Naive thymus-derived CD4-positive, alpha-beta T cell (primary cell): ENCODE measurements around the gene PDK2. TPM values are rescaled to one million over a fixed set of nuclear protein-coding genes. Genes with fewer than 3 reads are reported as not detected.

Experiments used
- ATAC-seq: fragments of 150-1000 bp; cut with Tn5 transposase; 2 replicates; pipeline ENCODE4 v1.10.0; 2021; ENCODE audit warnings: mild to moderate bottlenecking, moderate library complexity
- CTCF ChIA-PET: fragments of 350-600 bp; sonication (Branson Sonifier 250); formaldehyde crosslinking; loops from one replicate; lab custom pipeline; 2021; ENCODE audit warnings: antibody characterized with exemption; lab: Charles Lee
- POLR2A ChIA-PET: fragments of 350-600 bp; sonication (Branson Sonifier 250); formaldehyde crosslinking; loops from one replicate; lab custom pipeline; 2021; ENCODE audit warnings: antibody characterized with exemption, inconsistent platforms; lab: Charles Lee
- DNase-seq, 9 donors: peaks; one replicate each; pipeline versions ENCODE4 v3.0.0 to v3.0.0-alpha.2; 2020 to 2022; ENCODE audit warnings: mixed read lengths in 1 of 9
- H3K27ac ChIP-seq: one replicate; pipeline ENCODE4 v1.7.0; 2013; ENCODE audit warnings: mild to moderate bottlenecking, low read depth, low read length, moderate library complexity
- H3K27me3 ChIP-seq, 2 donors: one replicate each; pipeline ENCODE4 v1.7.0; 2013; ENCODE audit warnings: low read length in 2 of 2, mild to moderate bottlenecking in 2 of 2, moderate library complexity in 2 of 2; ENCODE audit not compliant: control insufficient read depth in 2 of 2, insufficient read depth in 2 of 2
- H3K36me3 ChIP-seq, 3 experiments: 1 replicate in 2 of 3; 2 replicates in 1 of 3; pipeline ENCODE4 v1.7.0; 2013; ENCODE audit warnings: low read length in 3 of 3, mild to moderate bottlenecking in 3 of 3, moderate library complexity in 1 of 3; ENCODE audit not compliant: insufficient read depth in 3 of 3, control insufficient read depth in 2 of 3
- H3K4me1 ChIP-seq, 2 donors: one replicate each; pipeline ENCODE4 v1.7.0; 2013; ENCODE audit warnings: low read length in 2 of 2, mild to moderate bottlenecking in 2 of 2, moderate library complexity in 1 of 2; ENCODE audit not compliant: control insufficient read depth in 2 of 2, insufficient read depth in 2 of 2
- H3K4me3 ChIP-seq: 2 replicates; pipeline ENCODE4 v1.7.0; 2013; ENCODE audit warnings: mild to moderate bottlenecking, low read length
- H3K9me3 ChIP-seq, 3 experiments: 1 replicate in 2 of 3; 2 replicates in 1 of 3; pipeline ENCODE4 v1.7.0; 2013; ENCODE audit warnings: low read length in 3 of 3; ENCODE audit not compliant: control insufficient read depth in 2 of 3
- H3K27ac Mint-ChIP-seq, 9 donors: one replicate each; pipeline ENCODE4 v1.8.0; 2020 to 2022; ENCODE audit warnings: mixed read lengths in 9 of 9, mild to moderate bottlenecking in 8 of 9, moderate library complexity in 5 of 9, inconsistent platforms in 2 of 9
- H3K27me3 Mint-ChIP-seq, 5 donors: one replicate each; pipeline ENCODE4 v1.8.0; 2021 to 2022; ENCODE audit warnings: mixed read lengths in 5 of 5, mild to moderate bottlenecking in 1 of 5
- H3K36me3 Mint-ChIP-seq, 5 donors: one replicate each; pipeline ENCODE4 v1.8.0; 2020 to 2022; ENCODE audit warnings: mixed read lengths in 5 of 5, mild to moderate bottlenecking in 3 of 5, inconsistent platforms in 1 of 5
- H3K4me1 Mint-ChIP-seq, 7 donors: one replicate each; pipeline ENCODE4 v1.8.0; 2020 to 2022; ENCODE audit warnings: mixed read lengths in 7 of 7, mild to moderate bottlenecking in 3 of 7, inconsistent platforms in 1 of 7
- H3K4me3 Mint-ChIP-seq, 10 donors: one replicate each; pipeline ENCODE4 v1.8.0; 2020 to 2022; ENCODE audit warnings: mild to moderate bottlenecking in 10 of 10, mixed read lengths in 10 of 10, moderate library complexity in 6 of 10, inconsistent platforms in 2 of 10
- H3K9me3 Mint-ChIP-seq, 11 donors: one replicate each; pipeline ENCODE4 v1.8.0; 2020 to 2022; ENCODE audit warnings: mixed read lengths in 11 of 11, mild to moderate bottlenecking in 4 of 11, inconsistent platforms in 1 of 11, moderate library complexity in 1 of 11
- intact Hi-C, 2 donors: fragments of 100-400 bp; cut with micrococcal nuclease; formaldehyde crosslinking; loops; one replicate each; pipeline ENCODE4 v1.15.1; 2023
- polyA plus RNA-seq, 2 donors: library from polyadenylated mRNA; unstranded; fragments of 300-500 nt; fragmentation: Illumina TruSeq; gene quantifications; one replicate each; pipeline ENCODE4 v1.2.3, GENCODE V29; 2021
- total RNA-seq, 6 experiments: library from RNA in 5 of 6; stranded (reverse) in 5 of 6; gene quantifications; 1 replicate in 5 of 6; 2 replicates in 1 of 6; pipeline ENCODE4 v1.2.3 and lab custom pipeline; 2021 to 2026

PDK2 gene
- total and polyA plus RNA-seq, 7 experiments from 2014 or later = 16.7 to 50.4 (median 37.2) TPM

DNA sequence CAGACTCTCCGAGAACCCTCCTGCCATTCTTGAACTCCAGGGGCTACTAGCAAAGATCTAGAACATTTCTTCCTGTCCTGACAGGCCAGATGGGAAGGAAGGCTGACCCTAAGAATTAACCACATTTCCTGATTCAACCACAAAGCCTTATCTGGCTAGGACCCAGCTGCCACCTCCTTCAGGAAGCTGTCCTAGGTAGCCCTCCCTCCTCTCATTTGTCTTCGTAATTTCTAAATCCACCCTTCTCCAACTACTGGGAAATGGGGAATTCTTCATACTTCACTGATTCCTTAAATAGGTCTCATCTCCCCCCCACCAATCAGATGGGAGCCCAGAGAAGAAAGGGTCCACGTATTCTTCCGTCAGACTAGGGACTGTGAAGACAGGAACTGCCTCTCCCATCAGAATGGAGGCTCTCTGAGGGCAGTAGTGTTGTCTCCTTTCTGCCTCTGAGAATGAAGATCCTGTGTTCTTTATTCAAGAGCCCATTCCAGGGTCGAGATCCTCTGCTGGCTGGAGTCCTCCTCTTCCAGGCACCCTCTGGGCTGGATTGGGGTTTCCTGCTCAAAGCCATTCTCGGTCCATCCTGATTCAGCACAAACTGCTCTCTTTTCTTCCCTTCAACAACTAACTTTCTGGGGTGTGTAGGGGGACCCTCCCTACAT lies 32.7 kb downstream of the PDK2 start:
- intact Hi-C loops = no loop called here
- Histone ChIP-seq H3K4me3 (no peak overlapping the region), H3K27me3 (peaks cover 0 to 4% of the 10 kb centered on the region in 2 donors), H3K27ac (no peak overlapping the region), H3K36me3 (no peaks in the 10 kb centered on the region), H3K9me3 (no peaks in the 10 kb centered on the region), H3K4me1 (peaks cover 8 to 12% of the 10 kb centered on the region in 2 donors)
- H3K4me3 Mint-ChIP-seq = peak overlapping the region in 2 of 10 donors; percentile 7 to 74
- H3K9me3 Mint-ChIP-seq = peaks cover 0 to 9% (median 0%) of the 10 kb centered on the region in 11 donors
- peaks cover 19 to 39% (median 24%) of the 10 kb centered on the region in 7 donors for H3K4me1 Mint-ChIP-seq
- no peak overlapping the region for H3K27ac Mint-ChIP-seq
- ChIA-PET CTCF (interaction anchor here (0.7 kb wide), 1 partner anchor 34 kb away, joined by 3 read pairs; no protein-coding TSS in a partner anchor), POLR2A (no interaction called here)
- ATAC-seq = no peak
- H3K27me3 Mint-ChIP-seq = peaks cover 5 to 43% (median 10%) of the 10 kb centered on the region in 5 donors
- no peak for DNase-seq
- H3K36me3 Mint-ChIP-seq = peaks cover 0 to 7% (median 0%) of the 10 kb centered on the region in 5 donors

DNA sequence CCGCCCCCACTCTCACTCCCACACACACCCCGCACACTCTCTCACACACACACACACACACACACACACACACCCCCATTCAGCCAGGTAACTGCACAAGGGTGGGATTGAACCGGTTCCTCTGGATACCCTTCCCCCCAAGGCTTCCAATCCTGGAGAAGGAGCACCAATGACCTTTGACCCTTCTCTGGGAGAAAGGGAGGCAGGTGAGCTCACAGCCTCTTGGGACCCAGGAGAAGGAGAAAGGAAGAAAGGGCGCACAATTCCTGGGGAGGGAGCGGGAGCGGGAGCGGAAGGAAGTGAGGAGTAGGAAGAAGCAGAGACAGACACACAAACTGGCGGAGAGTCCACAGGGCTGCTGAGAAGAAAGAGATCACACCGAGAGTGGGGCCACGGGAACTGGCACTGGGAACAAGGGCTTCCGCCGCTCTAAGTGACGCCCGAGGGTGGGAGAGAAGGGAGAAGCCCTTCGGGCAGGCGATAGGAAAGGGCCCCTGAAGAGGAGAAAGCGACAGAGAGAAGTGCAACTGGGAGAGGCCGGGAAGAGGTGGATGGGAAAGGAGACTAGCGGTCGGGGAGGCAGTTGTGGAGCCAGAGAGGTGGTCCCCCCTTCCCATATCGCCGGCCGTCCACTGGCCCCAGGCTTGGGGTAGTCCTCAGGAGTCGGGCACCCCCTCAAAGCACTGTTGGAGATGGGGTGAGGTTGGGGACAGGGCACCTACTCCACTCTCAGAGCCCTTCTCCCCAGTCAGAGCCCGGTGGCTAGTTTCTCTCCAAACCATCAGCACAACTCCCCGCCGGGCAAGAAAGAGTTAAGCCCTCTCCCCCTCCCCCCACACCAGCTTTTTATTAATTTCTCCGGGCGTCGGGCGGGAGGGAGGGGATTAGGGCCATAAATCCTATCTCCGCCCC lies 33.5 kb downstream of the PDK2 start:
- no peaks in the 10 kb centered on the region for H3K9me3 ChIP-seq
- H3K27ac ChIP-seq = no peak overlapping the region
- H3K27me3 ChIP-seq = peaks cover 0 to 4% of the 10 kb centered on the region in 2 donors
- peak overlapping the region; percentile 50 to 80 (median 74) for H3K4me3 Mint-ChIP-seq
- no peak overlapping the region for H3K4me3 ChIP-seq
- DNase-seq = no peak
- intact Hi-C loops = no loop called here
- H3K36me3 ChIP-seq = no peaks in the 10 kb centered on the region
- H3K9me3 Mint-ChIP-seq = peaks cover 0 to 9% (median 0%) of the 10 kb centered on the region in 11 donors
- peaks cover 0 to 9% (median 0%) of the 10 kb centered on the region in 5 donors for H3K36me3 Mint-ChIP-seq
- ATAC-seq = no peak
- peaks cover 5 to 39% (median 10%) of the 10 kb centered on the region in 5 donors for H3K27me3 Mint-ChIP-seq
- H3K4me1 ChIP-seq = peaks cover 8 to 12% of the 10 kb centered on the region in 2 donors
- ChIA-PET POLR2A (no interaction called here), CTCF (no interaction called here)
- peaks cover 19 to 39% (median 24%) of the 10 kb centered on the region in 7 donors for H3K4me1 Mint-ChIP-seq
- peak overlapping the region in 6 of 9 donors; percentile 0 to 83 (median 50) for H3K27ac Mint-ChIP-seq

GRCh38 chr17:50129353-50129727 lies 34.2 kb downstream of the PDK2 start:
- no peak overlapping the region for H3K4me3 ChIP-seq
- peaks cover 0 to 4% of the 10 kb centered on the region in 2 donors for H3K27me3 ChIP-seq
- peak overlapping the region in 5 of 9 donors; percentile 24 to 92 (median 83) for H3K27ac Mint-ChIP-seq
- POLR2A ChIA-PET = no interaction called here
- H3K27me3 Mint-ChIP-seq = peaks cover 5 to 39% (median 10%) of the 10 kb centered on the region in 5 donors
- H3K27ac ChIP-seq = no peak overlapping the region
- peaks cover 0 to 5% (median 0%) of the 10 kb centered on the region in 3 experiments for H3K36me3 ChIP-seq
- ATAC-seq = peak; percentile 3
- H3K9me3 Mint-ChIP-seq = peaks cover 0 to 7% (median 0%) of the 10 kb centered on the region in 11 donors
- peaks cover 0 to 9% (median 0%) of the 10 kb centered on the region in 5 donors for H3K36me3 Mint-ChIP-seq
- H3K4me1 Mint-ChIP-seq = peaks cover 19 to 39% (median 24%) of the 10 kb centered on the region in 7 donors
- no peaks in the 10 kb centered on the region for H3K9me3 ChIP-seq
- peak overlapping the region; percentile 67 to 87 (median 80) for H3K4me3 Mint-ChIP-seq
- CTCF ChIA-PET = interaction anchor here (1.3 to 1.4 kb wide), 2 partner anchors 10 to 71 kb away, joined by 3 to 4 read pairs; no protein-coding TSS in a partner anchor
- no peak for DNase-seq
- intact Hi-C loops = no loop called here
- H3K4me1 ChIP-seq = peaks cover 8 to 12% of the 10 kb centered on the region in 2 donors

GRCh38 chr17:50129728-50130558 lies 34.8 kb downstream of the PDK2 start, which contains the start of gene SAMD14:
Gene SAMD14 (minus strand): TSS chr17:50130160. CDS start chr17:50124959, 5,201 bp downstream.
- ChIA-PET CTCF (interaction anchor here (1.3 to 1.4 kb wide), 2 partner anchors 9 to 70 kb away, joined by 3 to 4 read pairs; no protein-coding TSS in a partner anchor), POLR2A (interaction anchor here (0.6 to 1.6 kb wide), 2 partner anchors 13 to 28 kb away, joined by 3 to 5 read pairs; no protein-coding TSS in a partner anchor)
- H3K27me3 Mint-ChIP-seq = peaks cover 5 to 39% (median 10%) of the 10 kb centered on the region in 5 donors
- intact Hi-C loops = no loop called here
- DNase-seq (peak in 8 of 9 donors; percentile 46 to 66 (median 54)), ATAC-seq (peak; percentile 79)
- Histone ChIP-seq H3K4me1 (peaks cover 8 to 12% of the 10 kb centered on the region in 2 donors), H3K36me3 (peaks cover 0 to 11% (median 0%) of the 10 kb centered on the region in 3 experiments), H3K4me3 (peak within 1 kb of the TSS; percentile 46), H3K9me3 (no peaks in the 10 kb centered on the region), H3K27me3 (peaks cover 0 to 4% of the 10 kb centered on the region in 2 donors), H3K27ac (no peak within 1 kb of the TSS)
- H3K4me3 Mint-ChIP-seq = peak within 1 kb of the TSS; percentile 73 to 87 (median 80)
- peaks cover 19 to 39% (median 24%) of the 10 kb centered on the region in 7 donors for H3K4me1 Mint-ChIP-seq
- H3K27ac Mint-ChIP-seq = peak within 1 kb of the TSS in 8 of 9 donors; percentile 24 to 92 (median 68)
- peaks cover 0 to 7% (median 0%) of the 10 kb centered on the region in 11 donors for H3K9me3 Mint-ChIP-seq
- peaks cover 0 to 9% (median 0%) of the 10 kb centered on the region in 5 donors for H3K36me3 Mint-ChIP-seq

GRCh38 chr17:50130559-50131305 lies 35.6 kb downstream of the PDK2 start:
- ATAC-seq (peak; percentile 33), DNase-seq (peak in 2 of 9 donors; percentile 29 to 52)
- Mint-ChIP-seq H3K27me3 (peaks cover 5 to 32% (median 10%) of the 10 kb centered on the region in 5 donors), H3K4me3 (peak overlapping the region; percentile 60 to 81 (median 71)), H3K27ac (peak overlapping the region in 6 of 9 donors; percentile 25 to 87 (median 47)), H3K9me3 (peaks cover 0 to 7% (median 0%) of the 10 kb centered on the region in 11 donors), H3K36me3 (peaks cover 0 to 10% (median 0%) of the 10 kb centered on the region in 5 donors), H3K4me1 (peaks cover 19 to 39% (median 24%) of the 10 kb centered on the region in 7 donors)
- H3K27me3 ChIP-seq = peaks cover 0 to 4% of the 10 kb centered on the region in 2 donors
- peaks cover 8 to 12% of the 10 kb centered on the region in 2 donors for H3K4me1 ChIP-seq
- CTCF ChIA-PET = interaction anchor here (0.7 to 1.4 kb wide), 3 partner anchors 8 to 179 kb away, joined by 3 to 4 read pairs (median 3); no protein-coding TSS in a partner anchor
- POLR2A ChIA-PET = interaction anchor here (0.6 to 1.6 kb wide), 3 partner anchors 12 to 30 kb away, joined by 3 to 5 read pairs (median 4); no protein-coding TSS in a partner anchor
- peak overlapping the region; percentile 46 for H3K4me3 ChIP-seq
- H3K36me3 ChIP-seq = peaks cover 0 to 17% (median 0%) of the 10 kb centered on the region in 3 experiments
- intact Hi-C loops = no loop called here
- no peak overlapping the region for H3K27ac ChIP-seq
- no peaks in the 10 kb centered on the region for H3K9me3 ChIP-seq
